H1 (cell line): ENCODE measurements around the gene PHC1. TPM values are rescaled to one million over a fixed set of nuclear protein-coding genes. Genes with fewer than 3 reads are reported as not detected.

Experiments
- CTCF ChIA-PET: fragments of 300-600 bp; sonication (Branson Sonifier 250); formaldehyde crosslinking; loops from one replicate; lab custom pipeline; 2021; ENCODE audit not compliant: partially characterized antibody; lab: Charles Lee
- POLR2A ChIA-PET: fragments of 300-600 bp; sonication (Branson Sonifier 250); formaldehyde crosslinking; loops from one replicate; lab custom pipeline; 2021; ENCODE audit warnings: inconsistent platforms; ENCODE audit not compliant: partially characterized antibody; lab: Charles Lee
- DNase-seq, 2 experiments: peaks; one replicate each; pipeline versions ENCODE4 v3.0.0 to v3.0.0-alpha.2; 2010 to 2022; ENCODE audit warnings: low spot score in 2 of 2, low read depth in 1 of 2, mixed read lengths in 1 of 2
- FAIRE-seq: peaks from 2 replicates; lab custom pipeline; 2011; peaks lifted over from hg19 to GRCh38; lab: Jason Lieb, UNC
- H2AFZ ChIP-seq: 2 replicates; pipeline ENCODE4 v1.8.1; 2012; ENCODE audit warnings: low read length, inconsistent platforms
- H2AK5ac ChIP-seq: 2 replicates; pipeline ENCODE4 v1.6.1; 2013; ENCODE audit warnings: low read depth, low read length
- H2BK120ac ChIP-seq: replicated peaks from 2 replicates; pipeline ENCODE3; 2013; ENCODE audit warnings: low read depth, low read length, inconsistent platforms
- H2BK12ac ChIP-seq: 2 replicates; pipeline ENCODE4 v1.6.1; 2013; ENCODE audit warnings: low read depth, low read length
- H2BK15ac ChIP-seq: 2 replicates; pipeline ENCODE4 v1.6.1; 2013; ENCODE audit warnings: low read length
- H2BK20ac ChIP-seq: 2 replicates; pipeline ENCODE4 v1.6.1; 2013; ENCODE audit warnings: low read length
- H2BK5ac ChIP-seq: 2 replicates; pipeline ENCODE4 v1.6.1; 2013; ENCODE audit warnings: low read depth, low read length
- H3K14ac ChIP-seq: 2 replicates; pipeline ENCODE4 v1.6.1; 2013; ENCODE audit warnings: inconsistent platforms; ENCODE audit not compliant: insufficient read length
- H3K18ac ChIP-seq: 2 replicates; pipeline ENCODE4 v1.6.1; 2013; ENCODE audit warnings: low read length; ENCODE audit errors: extremely low read depth
- H3K23ac ChIP-seq: 2 replicates; pipeline ENCODE4 v1.6.1; 2013; ENCODE audit warnings: inconsistent platforms; ENCODE audit not compliant: insufficient read length
- H3K23me2 ChIP-seq: 2 replicates; pipeline ENCODE4 v1.6.1; 2013; ENCODE audit warnings: low read depth, low read length
- H3K27ac ChIP-seq: 2 replicates; pipeline ENCODE4 v1.6.1; 2011; ENCODE audit warnings: low read depth, low read length, inconsistent platforms
- H3K27me3 ChIP-seq, 4 experiments: replicated peaks in 1 of 4; 1 replicate in 1 of 4; 2 replicates in 3 of 4; pipeline versions ENCODE4 v1.6.1 to v1.8.1; 2011 to 2013; ENCODE audit warnings: low read length in 3 of 4, mild to moderate bottlenecking in 3 of 4, inconsistent platforms in 2 of 4, mixed read lengths in 2 of 4, moderate library complexity in 1 of 4; ENCODE audit not compliant: control insufficient read depth in 3 of 4, insufficient read depth in 3 of 4; ENCODE audit errors: extremely low read depth in 1 of 4
- H3K36me3 ChIP-seq, 4 experiments: 2 replicates each; pipeline versions ENCODE4 v1.6.1 to v1.8.1; 2011 to 2013; ENCODE audit warnings: mild to moderate bottlenecking in 4 of 4, low read length in 3 of 4, moderate library complexity in 2 of 4, control low read depth in 1 of 4, inconsistent platforms in 1 of 4; ENCODE audit not compliant: insufficient read depth in 4 of 4, control insufficient read depth in 2 of 4
- H3K4ac ChIP-seq: replicated peaks from 2 replicates; pipeline ENCODE3; 2013; ENCODE audit warnings: low read length, low read depth, mixed read lengths, inconsistent platforms; ENCODE audit not compliant: insufficient read length
- H3K4me1 ChIP-seq, 4 experiments: replicated peaks in 1 of 4; 1 replicate in 1 of 4; 2 replicates in 3 of 4; pipeline versions ENCODE4 v1.6.1 to v1.8.1; 2011 to 2013; ENCODE audit warnings: low read length in 3 of 4, inconsistent platforms in 2 of 4, mixed read lengths in 1 of 4; ENCODE audit not compliant: insufficient read depth in 4 of 4, control insufficient read depth in 3 of 4
- H3K4me2 ChIP-seq, 2 experiments: 2 replicates each; pipeline versions ENCODE4 v1.6.1 to v1.8.1; 2011 to 2013; ENCODE audit warnings: low read depth in 2 of 2, low read length in 2 of 2, control low read depth in 1 of 2, inconsistent platforms in 1 of 2, mild to moderate bottlenecking in 1 of 2; ENCODE audit not compliant: insufficient read depth in 1 of 2
- H3K4me3 ChIP-seq, 4 experiments: fragments of 200-600, 300-600 bp in 1 of 4; sonication (generic), shearing (Covaris generic), sonication (Bioruptor Twin) in 1 of 4; 2 replicates each; pipeline versions ENCODE4 v1.5.1 to v1.8.1; 2011 to 2016; ENCODE audit warnings: low read length in 4 of 4, low read depth in 3 of 4, control low read depth in 2 of 4, inconsistent platforms in 2 of 4, mild to moderate bottlenecking in 2 of 4, mixed read lengths in 1 of 4, moderate library complexity in 1 of 4; ENCODE audit not compliant: insufficient read depth in 2 of 4; ENCODE audit errors: extremely low read depth in 1 of 4
- H3K56ac ChIP-seq: replicated peaks from 2 replicates; pipeline ENCODE3; 2013; ENCODE audit warnings: low read depth, mild to moderate bottlenecking, mixed read lengths, low read length, inconsistent platforms; ENCODE audit not compliant: insufficient read length
- H3K79me1 ChIP-seq: 2 replicates; pipeline ENCODE4 v1.6.1; 2013; ENCODE audit warnings: low read depth, low read length, control low read depth
- H3K79me2 ChIP-seq, 2 experiments: 2 replicates each; pipeline versions ENCODE4 v1.6.1 to v1.8.1; 2012 to 2013; ENCODE audit warnings: low read length in 2 of 2, mild to moderate bottlenecking in 2 of 2, inconsistent platforms in 1 of 2; ENCODE audit not compliant: insufficient read depth in 2 of 2, control insufficient read depth in 1 of 2
- H3K9ac ChIP-seq, 4 experiments: replicated peaks in 1 of 4; 1 replicate in 1 of 4; 2 replicates in 3 of 4; pipeline versions ENCODE4 v1.6.1 to v1.8.1; 2011 to 2013; ENCODE audit warnings: low read depth in 3 of 4, low read length in 3 of 4, control low read depth in 2 of 4, mild to moderate bottlenecking in 2 of 4, moderate library complexity in 2 of 4, inconsistent platforms in 1 of 4; ENCODE audit errors: extremely low read depth in 1 of 4
- H3K9me3 ChIP-seq, 2 experiments: 2 replicates each; pipeline versions ENCODE4 v1.6.1 to v1.8.1; 2012 to 2013; ENCODE audit warnings: mild to moderate bottlenecking in 2 of 2, moderate library complexity in 2 of 2, control low read depth in 1 of 2, inconsistent platforms in 1 of 2, low read depth in 1 of 2, low read length in 1 of 2, mixed read lengths in 1 of 2; ENCODE audit not compliant: insufficient read depth in 2 of 2
- H4K20me1 ChIP-seq, 2 experiments: replicated peaks in 1 of 2; 2 replicates each; pipeline versions ENCODE3 to v1.8.1; 2011 to 2013; ENCODE audit warnings: inconsistent platforms in 2 of 2, low read length in 2 of 2, mild to moderate bottlenecking in 1 of 2; ENCODE audit not compliant: insufficient read depth in 2 of 2, control insufficient read depth in 1 of 2
- H4K5ac ChIP-seq: 2 replicates; pipeline ENCODE4 v1.6.1; 2013; ENCODE audit warnings: low read length, low read depth, mixed read lengths, inconsistent platforms; ENCODE audit not compliant: insufficient read length
- H4K8ac ChIP-seq: 2 replicates; pipeline ENCODE4 v1.8.0; 2013; ENCODE audit warnings: mild to moderate bottlenecking, moderate library complexity, low read length, inconsistent platforms; ENCODE audit not compliant: insufficient read depth; ENCODE audit errors: extremely low read depth
- H4K91ac ChIP-seq: replicated peaks from 2 replicates; pipeline ENCODE3; 2013; ENCODE audit warnings: low read length, mixed read lengths, inconsistent platforms; ENCODE audit not compliant: insufficient read length
- EZH2 ChIP-seq: fragments of 200-600 bp; sonication (generic); IDR thresholded peaks from 2 replicates; pipeline ENCODE4 v1.7.1; 2012; ENCODE audit warnings: low read depth, mild to moderate bottlenecking, moderate library complexity, low read length, inconsistent platforms; ENCODE audit not compliant: severe bottlenecking
- WGBS, 2 experiments: shearing (Covaris generic) in 1 of 2; methylation state at CpG; one replicate each; pipeline versions ENCODE4 v1.1.6 to v1.1.7; 2013 to 2015; ENCODE audit warnings: low lambda C conversion rate in 2 of 2, mixed read lengths in 2 of 2, inconsistent platforms in 1 of 2, low coverage in 1 of 2, missing lambda C conversion rate in 1 of 2; ENCODE audit not compliant: insufficient replicate concordance in 2 of 2, insufficient coverage in 1 of 2, insufficient read length in 1 of 2; ENCODE audit errors: extremely low coverage in 1 of 2, missing lambda C conversion rate in 1 of 2; 5-methylcytosine and 5-hydroxymethylcytosine counted together
- polyA plus RNA-seq, 7 experiments: library from polyadenylated mRNA; depleted of rRNA in 3 of 7; stranded (reverse) in 5 of 7; unstranded in 2 of 7; fragments of >200 nt in 5 of 7; fragments of 200-250 nt in 2 of 7; gene quantifications; 1 replicate in 5 of 7; 2 replicates in 1 of 7; 4 replicates in 1 of 7; pipeline versions ENCODE4 v1.2.1 to v1.2.3, GENCODE V29; 2011 to 2013; ENCODE audit warnings: missing spikeins in 2 of 7, mixed read lengths in 2 of 7
- total RNA-seq: library from RNA; stranded (reverse); fragmentation: NEBNext Ultra II Directional; extraction: Animal tissue kit (Norgen Biotek cat#: 25700); gene quantifications from 2 replicates; pipeline ENCODE4 v1.2.1, GENCODE V29; 2021
- TF ChIP-seq, protein P1 (sequence below): IDR thresholded peaks from 2 replicates; pipeline ENCODE4 v1.6.1; 2012; ENCODE audit warnings: inconsistent platforms

Gene PHC1
- total and polyA plus RNA-seq, 2 of the 8 experiments (the other 6 are each of a cell fraction or from before 2014, with no cell fraction given) = 934 to 1,655 TPM

DNA sequence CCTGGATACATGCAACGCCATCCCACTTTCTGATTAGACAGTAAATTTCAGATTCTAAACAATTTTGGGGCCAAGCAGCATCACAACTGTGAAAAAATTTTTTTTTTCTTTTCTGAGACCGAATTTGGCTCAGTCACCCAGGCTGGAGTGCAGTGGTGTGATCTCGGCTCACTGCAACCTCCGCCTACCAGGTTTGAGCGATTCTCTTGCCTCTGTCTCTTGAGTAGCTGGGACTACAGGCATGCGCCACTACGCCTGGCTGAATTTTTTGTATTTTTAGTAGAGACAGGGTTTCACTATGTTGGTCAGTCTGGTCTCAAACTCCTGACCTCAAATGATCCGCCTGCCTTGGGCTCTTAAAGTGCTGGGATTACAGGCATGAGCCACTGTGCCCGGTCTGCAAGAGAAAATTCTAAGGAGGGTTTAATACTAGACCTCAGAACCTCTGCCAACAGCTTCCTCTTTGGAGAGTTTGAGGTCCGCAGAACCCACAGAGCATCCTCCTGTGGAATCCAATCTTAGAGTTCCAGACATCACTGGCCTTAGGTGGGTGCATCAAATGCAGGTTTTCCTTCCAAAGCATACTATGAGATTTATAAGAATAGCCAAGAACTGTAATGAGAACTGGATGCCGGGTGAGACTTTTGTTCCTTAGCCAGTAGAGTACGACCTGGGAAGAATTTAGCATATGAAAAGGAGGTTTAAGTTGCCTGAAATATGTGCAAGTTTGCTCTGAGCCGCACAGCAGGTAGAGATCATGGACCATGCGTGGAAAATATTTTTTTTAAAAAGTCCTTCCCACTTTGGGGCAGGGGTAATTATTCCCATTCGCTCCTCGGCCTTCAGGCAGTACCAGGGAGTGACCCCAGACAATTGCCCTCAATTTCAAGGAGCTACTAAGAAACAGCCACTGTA lies 7.8 kb upstream of the PHC1 start:
- Histone ChIP-seq H2AFZ (no peak overlapping the region), H3K4me3 (no peak overlapping the region), H2BK120ac (peak overlapping the region; percentile 19), H4K8ac (no peak overlapping the region), H3K4me2 (peak overlapping the region; percentile 14 to 52), H2BK5ac (peak overlapping the region; percentile 86), H3K18ac (peak overlapping the region; percentile 76), H3K4ac (peak overlapping the region; percentile 93), H3K56ac (peak overlapping the region; percentile 43), H4K91ac (peak overlapping the region; percentile 88), H2BK20ac (peak overlapping the region; percentile 96), H4K20me1 (no peaks in the 10 kb centered on the region), H3K27ac (peak overlapping the region; percentile 60; the same call in 1 of the 2 replicates), H2AK5ac (peak overlapping the region; percentile 87), H3K14ac (no peak overlapping the region), H3K9ac (peak overlapping the region in 1 of 4 experiments; percentile 15; a peak in 1 of 7 replicates), H3K36me3 (no peaks in the 10 kb centered on the region), H3K23me2 (no peaks in the 10 kb centered on the region; the same call in none of the 2 replicates), H2BK12ac (peak overlapping the region; percentile 94; the same call in 1 of the 2 replicates), H3K23ac (no peak overlapping the region), H2BK15ac (no peak overlapping the region; the same call in 1 of the 2 replicates), H3K9me3 (peaks cover 0 to 2% of the 10 kb centered on the region in 2 experiments; a peak in 1 of 4 replicates), H3K4me1 (peaks cover 4 to 28% (median 22%) of the 10 kb centered on the region in 4 experiments), H3K27me3 (no peaks in the 10 kb centered on the region), H3K79me2 (no peaks in the 10 kb centered on the region), H3K79me1 (no peaks in the 10 kb centered on the region), H4K5ac (peak overlapping the region; percentile 50)
- DNase-seq (no peak), FAIRE-seq (peak; percentile 74)
- POLR2A ChIA-PET = interaction anchor here (1.0 to 3.8 kb wide), 7 partner anchors 8 to 288 kb away, joined by 3 to 16 read pairs (median 3); partner anchors contain the start of genes A2ML1 and PHC1
- no peak for TF ChIP-seq EZH2
- TF ChIP-seq, protein P1, sequence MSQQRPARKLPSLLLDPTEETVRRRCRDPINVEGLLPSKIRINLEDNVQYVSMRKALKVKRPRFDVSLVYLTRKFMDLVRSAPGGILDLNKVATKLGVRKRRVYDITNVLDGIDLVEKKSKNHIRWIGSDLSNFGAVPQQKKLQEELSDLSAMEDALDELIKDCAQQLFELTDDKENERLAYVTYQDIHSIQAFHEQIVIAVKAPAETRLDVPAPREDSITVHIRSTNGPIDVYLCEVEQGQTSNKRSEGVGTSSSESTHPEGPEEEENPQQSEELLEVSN = 0 out of 2 replicates have a peak, but pooled peaks have one; percentile 20
- CTCF ChIA-PET = interaction anchor here (0.6 to 2.8 kb wide), 4 partner anchors 8 to 225 kb away, joined by 3 to 12 read pairs (median 3); no protein-coding TSS in a partner anchor
- WGBS, 2 experiments = 54% methylated on average over 16 of the region's 16 CpGs; no CpG with 5 or more reads in 1 of the 2 experiments
